H9 (cell line): Measurements from ENCODE around the gene ZBP1. TPM values are rescaled to one million over a fixed set of nuclear protein-coding genes. Genes with fewer than 3 reads are reported as not detected.

Experiments used
- DNase-seq: peaks from one replicate; pipeline ENCODE4 v3.0.0-alpha.2; 2017
- H2AFZ ChIP-seq: one replicate; pipeline ENCODE4 v1.6.1; 2013; ENCODE audit warnings: mild to moderate bottlenecking, low read length, control low read depth, moderate library complexity
- H2AK5ac ChIP-seq: 2 replicates; pipeline ENCODE4 v1.6.1; 2013; ENCODE audit warnings: low read length, control low read depth, mixed read lengths; ENCODE audit not compliant: insufficient read length
- H2BK120ac ChIP-seq: one replicate; pipeline ENCODE4 v1.6.1; 2013; ENCODE audit warnings: low read depth, mild to moderate bottlenecking, low read length, control low read depth, inconsistent platforms; ENCODE audit not compliant: poor library complexity, severe bottlenecking
- H2BK12ac ChIP-seq: 2 replicates; pipeline ENCODE4 v1.6.1; 2013; ENCODE audit warnings: low read length, control low read depth, mixed read lengths, low read depth; ENCODE audit not compliant: insufficient read length
- H2BK15ac ChIP-seq: 2 replicates; pipeline ENCODE4 v1.6.1; 2013; ENCODE audit warnings: low read depth, low read length, control low read depth
- H2BK20ac ChIP-seq: one replicate; pipeline ENCODE4 v1.6.1; 2013; ENCODE audit warnings: low read depth, mild to moderate bottlenecking, low read length, control low read depth, inconsistent platforms; ENCODE audit not compliant: poor library complexity, severe bottlenecking
- H2BK5ac ChIP-seq: 2 replicates; pipeline ENCODE4 v1.6.1; 2013; ENCODE audit warnings: low read length, control low read depth, mixed read lengths; ENCODE audit not compliant: insufficient read length
- H3K14ac ChIP-seq: 2 replicates; pipeline ENCODE4 v1.6.1; 2013; ENCODE audit warnings: low read length, control low read depth; ENCODE audit not compliant: insufficient read depth
- H3K18ac ChIP-seq: 2 replicates; pipeline ENCODE4 v1.6.1; 2013; ENCODE audit warnings: low read depth, mild to moderate bottlenecking, mixed read lengths, low read length, control low read depth; ENCODE audit not compliant: insufficient read length
- H3K23ac ChIP-seq: 2 replicates; pipeline ENCODE4 v1.6.1; 2013; ENCODE audit warnings: low read length, control low read depth, mixed read lengths, low read depth; ENCODE audit not compliant: insufficient read length
- H3K23me2 ChIP-seq: 2 replicates; pipeline ENCODE4 v1.6.1; 2013; ENCODE audit warnings: low read depth, mild to moderate bottlenecking, mixed read lengths, low read length, control low read depth; ENCODE audit not compliant: insufficient read length, poor library complexity, severe bottlenecking
- H3K27ac ChIP-seq: 2 replicates; pipeline ENCODE4 v1.5.1; 2013; ENCODE audit warnings: low read length, control low read depth, mixed read lengths, low read depth; ENCODE audit not compliant: insufficient read length
- H3K27me3 ChIP-seq: 2 replicates; pipeline ENCODE4 v1.6.1; 2013; ENCODE audit warnings: low read length, control low read depth, inconsistent platforms; ENCODE audit not compliant: insufficient read depth
- H3K4ac ChIP-seq: 2 replicates; pipeline ENCODE4 v1.6.1; 2013; ENCODE audit warnings: low read depth, mild to moderate bottlenecking, control low read depth, inconsistent platforms, low read length, moderate library complexity
- H3K4me1 ChIP-seq: 2 replicates; pipeline ENCODE4 v1.6.1; 2013; ENCODE audit warnings: low read length, control low read depth, inconsistent platforms; ENCODE audit not compliant: insufficient read depth
- H3K4me2 ChIP-seq: 2 replicates; pipeline ENCODE4 v1.6.1; 2013; ENCODE audit warnings: low read length, control low read depth, mixed read lengths; ENCODE audit not compliant: insufficient read length, insufficient read depth
- H3K56ac ChIP-seq: 2 replicates; pipeline ENCODE4 v1.6.1; 2013; ENCODE audit warnings: low read depth, mild to moderate bottlenecking, mixed read lengths, low read length, control low read depth; ENCODE audit not compliant: insufficient read length
- H3K79me1 ChIP-seq: 2 replicates; pipeline ENCODE4 v1.6.1; 2013; ENCODE audit warnings: low read depth, mild to moderate bottlenecking, moderate library complexity, low read length, control low read depth, inconsistent platforms; ENCODE audit not compliant: insufficient read depth, poor library complexity, severe bottlenecking
- H3K79me2 ChIP-seq: 2 replicates; pipeline ENCODE4 v1.6.1; 2013; ENCODE audit warnings: low read length, control low read depth, inconsistent platforms; ENCODE audit not compliant: insufficient read depth
- H3K9ac ChIP-seq: 2 replicates; pipeline ENCODE4 v1.6.1; 2013; ENCODE audit warnings: low read length, control low read depth, mixed read lengths; ENCODE audit not compliant: insufficient read length; ENCODE audit errors: extremely low read depth
- H3K9me3 ChIP-seq: one replicate; pipeline ENCODE4 v1.6.1; 2013; ENCODE audit warnings: low read depth, low read length, inconsistent platforms; ENCODE audit not compliant: control insufficient read depth
- H3T11ph ChIP-seq: one replicate; pipeline ENCODE4 v1.6.1; 2013; ENCODE audit warnings: mild to moderate bottlenecking, low read length, control low read depth, inconsistent platforms
- H4K20me1 ChIP-seq: one replicate; pipeline ENCODE4 v1.6.1; 2013; ENCODE audit not compliant: control insufficient read depth, insufficient read length, insufficient read depth
- H4K5ac ChIP-seq: 2 replicates; pipeline ENCODE4 v1.6.1; 2013; ENCODE audit warnings: low read depth, mild to moderate bottlenecking, mixed read lengths, low read length, control low read depth; ENCODE audit not compliant: insufficient read length
- H4K8ac ChIP-seq: replicated peaks from 2 replicates; pipeline ENCODE4 v1.6.1; 2013; ENCODE audit warnings: low read length, control low read depth, mixed read lengths, low read depth; ENCODE audit not compliant: insufficient read length
- H4K91ac ChIP-seq: 2 replicates; pipeline ENCODE4 v1.6.1; 2013; ENCODE audit warnings: low read depth, mild to moderate bottlenecking, moderate library complexity, mixed read lengths, low read length, control low read depth; ENCODE audit not compliant: insufficient read length
- H3K27ac Mint-ChIP-seq, 3 experiments: 2 replicates in 2 of 3; 3 replicates in 1 of 3; pipeline ENCODE4 v1.8.0; 2020 to 2021; ENCODE audit warnings: mixed read lengths in 3 of 3, mild to moderate bottlenecking in 1 of 3, moderate library complexity in 1 of 3
- H3K27me3 Mint-ChIP-seq: 2 replicates; pipeline ENCODE4 v1.8.0; 2021; ENCODE audit warnings: low read depth, mild to moderate bottlenecking, moderate library complexity, mixed read lengths
- H3K36me3 Mint-ChIP-seq, 3 experiments: 2 replicates in 2 of 3; 3 replicates in 1 of 3; pipeline ENCODE4 v1.8.0; 2020 to 2021; ENCODE audit warnings: low read depth in 3 of 3, mixed read lengths in 3 of 3; ENCODE audit not compliant: insufficient read depth in 1 of 3
- H3K4me1 Mint-ChIP-seq, 2 experiments: 2 replicates each; pipeline ENCODE4 v1.8.0; 2020; ENCODE audit warnings: mixed read lengths in 2 of 2
- H3K4me3 Mint-ChIP-seq, 2 experiments: 2 replicates in 1 of 2; 3 replicates in 1 of 2; pipeline ENCODE4 v1.8.0; 2020 to 2021; ENCODE audit warnings: mild to moderate bottlenecking in 2 of 2, mixed read lengths in 2 of 2, moderate library complexity in 1 of 2
- H3K9me3 Mint-ChIP-seq, 2 experiments: 2 replicates in 1 of 2; 3 replicates in 1 of 2; pipeline ENCODE4 v1.8.0; 2020; ENCODE audit warnings: mild to moderate bottlenecking in 2 of 2, mixed read lengths in 2 of 2, moderate library complexity in 1 of 2
- WGBS: extraction: QIAGEN DNeasy Blood & Tissue Kit; methylation state at CpG from one replicate; pipeline ENCODE4 v1.1.7; 2013; ENCODE audit warnings: missing lambda C conversion rate, low lambda C conversion rate, mixed read lengths; ENCODE audit not compliant: insufficient read length; ENCODE audit errors: extremely low coverage; 5-methylcytosine and 5-hydroxymethylcytosine counted together
- total RNA-seq: library from RNA; stranded (reverse); gene quantifications from 2 replicates; pipeline ENCODE4 v1.2.1, GENCODE V29; 2021
- TF ChIP-seq, protein P1 (sequence below): fragments of 200-600 bp; sonication (generic); conservative IDR thresholded peaks from 3 replicates; pipeline ENCODE4 v1.8.0; 2021; ENCODE audit warnings: antibody characterized with exemption, mild to moderate bottlenecking

The ZBP1 gene
- total RNA-seq, 1 experiment from 2014 or later: not detected

DNA sequence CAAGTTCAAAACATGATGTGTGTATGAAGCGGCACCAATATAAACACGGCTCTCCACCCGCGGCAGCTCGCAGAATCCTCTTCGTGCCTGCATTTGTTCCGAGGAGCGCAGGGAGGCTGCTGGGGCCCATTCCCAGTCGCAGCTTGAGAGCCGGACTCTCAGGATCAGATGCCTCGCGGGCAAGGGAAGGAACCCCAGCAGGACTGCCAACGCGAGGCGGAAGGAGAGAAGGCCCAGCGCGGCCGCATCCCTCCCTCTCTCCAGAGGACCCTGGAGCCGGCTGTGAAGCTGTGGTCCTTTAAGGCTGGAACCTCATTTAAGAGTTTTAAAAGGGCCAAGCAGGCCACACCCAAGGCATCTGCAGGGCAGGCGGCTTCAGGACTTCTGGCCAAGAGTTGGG, 44.2 kb upstream of the ZBP1 start:
- Histone ChIP-seq H3K18ac (no peak overlapping the region), H3T11ph (no peak overlapping the region), H2BK12ac (no peak overlapping the region), H2BK5ac (no peak overlapping the region), H3K4me2 (no peak overlapping the region), H3K9me3 (no peaks in the 10 kb centered on the region), H4K8ac (no peak overlapping the region), H2AFZ (no peak overlapping the region), H3K79me2 (peaks cover 15% of the 10 kb centered on the region; the same call in 1 of the 2 replicates), H3K4me1 (no peaks in the 10 kb centered on the region; the same call in 1 of the 2 replicates), H2BK15ac (no peak overlapping the region), H4K91ac (no peak overlapping the region), H3K56ac (no peak overlapping the region), H4K5ac (no peak overlapping the region), H3K27me3 (no peaks in the 10 kb centered on the region), H3K9ac (no peak overlapping the region), H2AK5ac (no peak overlapping the region), H3K27ac (no peak overlapping the region), H4K20me1 (no peaks in the 10 kb centered on the region), H3K79me1 (no peaks in the 10 kb centered on the region), H3K23me2 (no peaks in the 10 kb centered on the region), H3K14ac (no peak overlapping the region), H3K23ac (no peak overlapping the region), H3K4ac (no peak overlapping the region), H2BK20ac (no peak overlapping the region), H2BK120ac (no peak overlapping the region)
- no peak for DNase-seq
- Mint-ChIP-seq H3K27ac (peak overlapping the region in 1 of 3 experiments; percentile 68; a peak in 2 of 7 replicates), H3K36me3 (peaks cover 0 to 9% (median under 1%) of the 10 kb centered on the region in 3 experiments; a peak in 4 of 7 replicates), H3K27me3 (no peaks in the 10 kb centered on the region), H3K9me3 (no peaks in the 10 kb centered on the region), H3K4me1 (peaks cover 46 to 54% of the 10 kb centered on the region in 2 experiments), H3K4me3 (no peak overlapping the region)
- WGBS: no CpG with 5 or more reads among the region's 20 CpGs
- TF ChIP-seq, protein P1, sequence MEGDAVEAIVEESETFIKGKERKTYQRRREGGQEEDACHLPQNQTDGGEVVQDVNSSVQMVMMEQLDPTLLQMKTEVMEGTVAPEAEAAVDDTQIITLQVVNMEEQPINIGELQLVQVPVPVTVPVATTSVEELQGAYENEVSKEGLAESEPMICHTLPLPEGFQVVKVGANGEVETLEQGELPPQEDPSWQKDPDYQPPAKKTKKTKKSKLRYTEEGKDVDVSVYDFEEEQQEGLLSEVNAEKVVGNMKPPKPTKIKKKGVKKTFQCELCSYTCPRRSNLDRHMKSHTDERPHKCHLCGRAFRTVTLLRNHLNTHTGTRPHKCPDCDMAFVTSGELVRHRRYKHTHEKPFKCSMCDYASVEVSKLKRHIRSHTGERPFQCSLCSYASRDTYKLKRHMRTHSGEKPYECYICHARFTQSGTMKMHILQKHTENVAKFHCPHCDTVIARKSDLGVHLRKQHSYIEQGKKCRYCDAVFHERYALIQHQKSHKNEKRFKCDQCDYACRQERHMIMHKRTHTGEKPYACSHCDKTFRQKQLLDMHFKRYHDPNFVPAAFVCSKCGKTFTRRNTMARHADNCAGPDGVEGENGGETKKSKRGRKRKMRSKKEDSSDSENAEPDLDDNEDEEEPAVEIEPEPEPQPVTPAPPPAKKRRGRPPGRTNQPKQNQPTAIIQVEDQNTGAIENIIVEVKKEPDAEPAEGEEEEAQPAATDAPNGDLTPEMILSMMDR: no peak
